Ishikawa (cell line): ENCODE results near the gene FCN1.

Experiments
- CEBPB ChIP-seq: IDR thresholded peaks from 2 replicates; pipeline ENCODE4 v1.6.1; 2012
- CREB1 ChIP-seq: IDR thresholded peaks from 2 replicates; pipeline ENCODE4 v1.6.1; 2012; ENCODE audit warnings: low read depth
- EGR1 ChIP-seq: IDR thresholded peaks from 2 replicates; pipeline ENCODE4 v1.6.1; 2012
- FOXM1 ChIP-seq: IDR thresholded peaks from 2 replicates; pipeline ENCODE4 v1.6.1; 2012; ENCODE audit warnings: low read depth, borderline replicate concordance
- NFIC ChIP-seq: IDR thresholded peaks from 2 replicates; pipeline ENCODE4 v1.6.1; 2012
- RAD21 ChIP-seq: IDR thresholded peaks from 2 replicates; pipeline ENCODE4 v1.6.1; 2012; ENCODE audit warnings: low read depth
- TAF1 ChIP-seq: IDR thresholded peaks from 2 replicates; pipeline ENCODE4 v1.6.1; 2012; ENCODE audit warnings: low read depth, mild to moderate bottlenecking
- TCF12 ChIP-seq: IDR thresholded peaks from 2 replicates; pipeline ENCODE4 v1.6.1; 2012; ENCODE audit warnings: low read depth
- TEAD4 ChIP-seq: IDR thresholded peaks from 2 replicates; pipeline ENCODE4 v1.6.1; 2012
- YY1 ChIP-seq: IDR thresholded peaks from 2 replicates; pipeline ENCODE4 v1.6.1; 2012; ENCODE audit warnings: low read depth
- ZBTB7A ChIP-seq: IDR thresholded peaks from 2 replicates; pipeline ENCODE4 v1.6.1; 2012; ENCODE audit warnings: low read depth
- TF ChIP-seq, protein P1 (sequence below): IDR thresholded peaks from 2 replicates; pipeline ENCODE4 v1.6.1; 2012
- TF ChIP-seq, protein P2 (sequence below): IDR thresholded peaks from 2 replicates; pipeline ENCODE4 v1.6.1; 2012; ENCODE audit warnings: low read depth, mild to moderate bottlenecking
- TF ChIP-seq, protein P3 (sequence below): IDR thresholded peaks from 2 replicates; pipeline ENCODE4 v1.6.1; 2012

FCN1 gene

GRCh38 chr9:134870301-134870694 is 47.4 kb downstream of the FCN1 start:
- no peak for TF ChIP-seq CEBPB
- no peak for TF ChIP-seq TEAD4
- no peak for TF ChIP-seq TCF12
- TF ChIP-seq YY1 = no peak
- TF ChIP-seq, protein P1, sequence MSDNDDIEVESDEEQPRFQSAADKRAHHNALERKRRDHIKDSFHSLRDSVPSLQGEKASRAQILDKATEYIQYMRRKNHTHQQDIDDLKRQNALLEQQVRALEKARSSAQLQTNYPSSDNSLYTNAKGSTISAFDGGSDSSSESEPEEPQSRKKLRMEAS = no peak
- TF ChIP-seq, protein P2, sequence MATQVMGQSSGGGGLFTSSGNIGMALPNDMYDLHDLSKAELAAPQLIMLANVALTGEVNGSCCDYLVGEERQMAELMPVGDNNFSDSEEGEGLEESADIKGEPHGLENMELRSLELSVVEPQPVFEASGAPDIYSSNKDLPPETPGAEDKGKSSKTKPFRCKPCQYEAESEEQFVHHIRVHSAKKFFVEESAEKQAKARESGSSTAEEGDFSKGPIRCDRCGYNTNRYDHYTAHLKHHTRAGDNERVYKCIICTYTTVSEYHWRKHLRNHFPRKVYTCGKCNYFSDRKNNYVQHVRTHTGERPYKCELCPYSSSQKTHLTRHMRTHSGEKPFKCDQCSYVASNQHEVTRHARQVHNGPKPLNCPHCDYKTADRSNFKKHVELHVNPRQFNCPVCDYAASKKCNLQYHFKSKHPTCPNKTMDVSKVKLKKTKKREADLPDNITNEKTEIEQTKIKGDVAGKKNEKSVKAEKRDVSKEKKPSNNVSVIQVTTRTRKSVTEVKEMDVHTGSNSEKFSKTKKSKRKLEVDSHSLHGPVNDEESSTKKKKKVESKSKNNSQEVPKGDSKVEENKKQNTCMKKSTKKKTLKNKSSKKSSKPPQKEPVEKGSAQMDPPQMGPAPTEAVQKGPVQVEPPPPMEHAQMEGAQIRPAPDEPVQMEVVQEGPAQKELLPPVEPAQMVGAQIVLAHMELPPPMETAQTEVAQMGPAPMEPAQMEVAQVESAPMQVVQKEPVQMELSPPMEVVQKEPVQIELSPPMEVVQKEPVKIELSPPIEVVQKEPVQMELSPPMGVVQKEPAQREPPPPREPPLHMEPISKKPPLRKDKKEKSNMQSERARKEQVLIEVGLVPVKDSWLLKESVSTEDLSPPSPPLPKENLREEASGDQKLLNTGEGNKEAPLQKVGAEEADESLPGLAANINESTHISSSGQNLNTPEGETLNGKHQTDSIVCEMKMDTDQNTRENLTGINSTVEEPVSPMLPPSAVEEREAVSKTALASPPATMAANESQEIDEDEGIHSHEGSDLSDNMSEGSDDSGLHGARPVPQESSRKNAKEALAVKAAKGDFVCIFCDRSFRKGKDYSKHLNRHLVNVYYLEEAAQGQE = no peak
- TF ChIP-seq ZBTB7A = no peak
- no peak for TF ChIP-seq FOXM1
- TF ChIP-seq RAD21 = no peak
- TF ChIP-seq CREB1 = no peak
- TF ChIP-seq, protein P3, sequence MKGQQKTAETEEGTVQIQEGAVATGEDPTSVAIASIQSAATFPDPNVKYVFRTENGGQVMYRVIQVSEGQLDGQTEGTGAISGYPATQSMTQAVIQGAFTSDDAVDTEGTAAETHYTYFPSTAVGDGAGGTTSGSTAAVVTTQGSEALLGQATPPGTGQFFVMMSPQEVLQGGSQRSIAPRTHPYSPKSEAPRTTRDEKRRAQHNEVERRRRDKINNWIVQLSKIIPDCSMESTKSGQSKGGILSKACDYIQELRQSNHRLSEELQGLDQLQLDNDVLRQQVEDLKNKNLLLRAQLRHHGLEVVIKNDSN = no peak
- no peak for TF ChIP-seq TAF1

GRCh38 chr9:134869554-134870300 is 48.0 kb downstream of the FCN1 start:
- TF ChIP-seq CREB1 = no peak
- TF ChIP-seq, protein P2 = no peak
- no peak for TF ChIP-seq FOXM1
- TF ChIP-seq, protein P3 = no peak
- TF ChIP-seq RAD21 = no peak
- no peak for TF ChIP-seq TEAD4
- TF ChIP-seq EGR1 = no peak
- no peak for TF ChIP-seq TAF1
- no peak for TF ChIP-seq YY1
- TF ChIP-seq ZBTB7A = no peak

DNA sequence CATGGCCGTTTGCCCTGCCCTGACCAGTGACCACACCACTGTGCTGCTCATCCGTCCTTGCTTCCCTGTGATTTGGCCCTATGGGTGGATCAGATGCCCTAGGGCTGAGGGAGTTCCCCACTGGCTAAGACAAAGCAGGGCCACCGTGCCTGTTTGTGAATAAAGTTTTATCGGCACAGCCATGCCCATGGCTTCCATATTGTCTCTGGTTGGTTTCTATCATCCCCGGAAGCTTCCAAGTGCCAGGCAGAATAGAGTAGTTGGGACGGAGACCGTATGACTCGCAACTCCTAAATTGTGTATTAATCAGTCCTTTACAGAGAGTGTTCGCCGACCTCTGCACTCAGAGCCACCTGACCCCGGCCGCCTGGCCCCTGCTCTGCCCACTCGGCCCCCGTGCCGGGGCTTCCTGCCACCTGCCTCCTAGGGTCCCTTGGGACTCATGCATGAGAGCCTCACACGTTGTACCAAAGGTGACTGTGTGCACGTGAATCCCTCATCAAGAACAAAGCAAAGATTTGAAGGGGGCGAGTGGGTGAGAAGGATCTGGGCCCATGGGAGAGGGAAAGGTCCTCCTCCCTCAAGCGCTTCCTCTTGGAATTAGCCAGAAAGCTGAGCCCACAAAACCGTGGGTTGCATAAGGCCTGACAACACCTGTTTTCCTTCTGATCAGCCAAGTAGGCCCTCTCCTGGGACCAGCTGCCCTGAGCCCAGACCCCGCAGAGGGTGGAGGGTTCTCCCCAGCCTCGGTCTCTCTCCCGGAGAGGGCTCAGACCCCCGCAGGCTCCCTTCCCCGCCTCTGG is 48.8 kb downstream of the FCN1 start:
- TF ChIP-seq, protein P2 = no peak
- TF ChIP-seq TAF1 (no peak), YY1 (no peak), ZBTB7A (no peak)

GRCh38 chr9:134867917-134868750 is 49.6 kb downstream of the FCN1 start:
- TF ChIP-seq CREB1 (no peak), NFIC (no peak)
